PC-3 (cell line): ENCODE results near the gene TEX264. TPM values are rescaled to one million over a fixed set of nuclear protein-coding genes. Genes with fewer than 3 reads are reported as not detected.

Experiments used
- ATAC-seq: fragments of 200-7000 bp; cut with Tn5 transposase; 2 replicates; pipeline ENCODE4 v1.9.1; 2020; ENCODE audit warnings: mild to moderate bottlenecking, moderate library complexity
- BruUV-seq: library from RNA; stranded (reverse); fragments of 400-500 nt; replicated peaks from 2 replicates; lab custom pipeline; 2021; lab: Mats Ljungman, UMichigan
- CTCF ChIA-PET: fragments of 300-600 bp; sonication (Branson Sonifier 250); formaldehyde crosslinking; loops from one replicate; lab custom pipeline; 2022; ENCODE audit warnings: antibody characterized with exemption; lab: Charles Lee
- POLR2A ChIA-PET: fragments of 300-600 bp; sonication (Branson Sonifier 250); formaldehyde crosslinking; loops from one replicate; lab custom pipeline; 2022; ENCODE audit warnings: antibody characterized with exemption; ENCODE audit not compliant: unreplicated experiment; lab: Charles Lee
- DNase-seq: peaks from one replicate; pipeline ENCODE4 v3.0.0-alpha.2; 2015
- H2AFZ ChIP-seq: fragments of 300-600 bp; sonication (generic); 2 replicates; pipeline ENCODE4 v1.6.0; 2016; ENCODE audit warnings: antibody characterized with exemption, low read length
- H3F3A ChIP-seq: fragments of 300-600 bp; sonication (generic); one replicate; pipeline ENCODE4 v1.6.0; 2017; ENCODE audit warnings: antibody characterized with exemption, low read length, control low read depth, mild to moderate bottlenecking; ENCODE audit not compliant: unreplicated experiment
- H3K27ac ChIP-seq: fragments of 300-600 bp; sonication (generic); 2 replicates; pipeline ENCODE4 v1.5.1; 2016; ENCODE audit warnings: mild to moderate bottlenecking, low read length
- H3K27me3 ChIP-seq: fragments of 300-600 bp; sonication (generic); 2 replicates; pipeline ENCODE4 v1.6.1; 2016; ENCODE audit warnings: low read length, mixed read lengths
- H3K36me3 ChIP-seq: fragments of 300-600 bp; sonication (generic); 2 replicates; pipeline ENCODE4 v1.6.1; 2016; ENCODE audit warnings: low read depth, mixed run types, low read length, mixed read lengths
- H3K4me1 ChIP-seq: fragments of 300-600 bp; sonication (generic); 2 replicates; pipeline ENCODE4 v1.5.1; 2016; ENCODE audit warnings: low read length; ENCODE audit not compliant: insufficient read depth
- H3K4me2 ChIP-seq: fragments of 300-600 bp; sonication (generic); 2 replicates; pipeline ENCODE4 v1.6.0; 2016; ENCODE audit warnings: low read length
- H3K4me3 ChIP-seq: fragments of 300-600 bp; sonication (generic); 2 replicates; pipeline ENCODE4 v1.5.1; 2016; ENCODE audit warnings: mild to moderate bottlenecking, low read length, mixed read lengths
- H3K79me2 ChIP-seq: fragments of 300-600 bp; sonication (generic); 2 replicates; pipeline ENCODE4 v1.6.1; 2017; ENCODE audit warnings: low read length, mixed read lengths
- H3K9ac ChIP-seq: fragments of 300-600 bp; sonication (generic); 2 replicates; pipeline ENCODE4 v1.6.0; 2016; ENCODE audit warnings: mild to moderate bottlenecking, low read length
- H3K9me2 ChIP-seq: fragments of 300-600 bp; sonication (generic); replicated peaks from 2 replicates; pipeline ENCODE4 v1.6.1; 2016; ENCODE audit warnings: mixed run types, low read length, mixed read lengths
- H3K9me3 ChIP-seq: fragments of 300-600 bp; sonication (generic); 2 replicates; pipeline ENCODE4 v1.6.1; 2016; ENCODE audit warnings: low read length, mixed read lengths
- H4K20me1 ChIP-seq: fragments of 300-600 bp; sonication (generic); 2 replicates; pipeline ENCODE4 v1.6.1; 2016; ENCODE audit warnings: low read length, mixed read lengths
- EZH2 ChIP-seq: fragments of 300-600 bp; sonication (generic); IDR thresholded peaks from one replicate; pipeline ENCODE4 v1.6.1; 2017; ENCODE audit warnings: antibody characterized with exemption, mild to moderate bottlenecking, low read length; ENCODE audit not compliant: unreplicated experiment
- EZH2phosphoT487 ChIP-seq: fragments of 300-600 bp; sonication (generic); IDR thresholded peaks from 2 replicates; pipeline ENCODE4 v1.6.1; 2018; ENCODE audit warnings: mild to moderate bottlenecking, antibody characterized with exemption, low read length, borderline replicate concordance
- intact Hi-C: fragments of 100-400 bp; cut with micrococcal nuclease; formaldehyde crosslinking; loops from 2 replicates; pipeline ENCODE4 v1.9.0; 2023
- total RNA-seq: library from RNA; depleted of rRNA; stranded (reverse); fragments of >200 nt; gene quantifications from 2 replicates; pipeline ENCODE4 v1.2.3, GENCODE V29; 2014
- TF ChIP-seq, protein P1 (sequence below): fragments of 300-600 bp; sonication (generic); conservative IDR thresholded peaks from 2 replicates; pipeline ENCODE4 v1.5.1; 2017; ENCODE audit warnings: antibody characterized with exemption, low read depth, mild to moderate bottlenecking, low read length

Gene TEX264
- total RNA-seq, 1 experiment from 2014 or later: 85.5 TPM

DNA sequence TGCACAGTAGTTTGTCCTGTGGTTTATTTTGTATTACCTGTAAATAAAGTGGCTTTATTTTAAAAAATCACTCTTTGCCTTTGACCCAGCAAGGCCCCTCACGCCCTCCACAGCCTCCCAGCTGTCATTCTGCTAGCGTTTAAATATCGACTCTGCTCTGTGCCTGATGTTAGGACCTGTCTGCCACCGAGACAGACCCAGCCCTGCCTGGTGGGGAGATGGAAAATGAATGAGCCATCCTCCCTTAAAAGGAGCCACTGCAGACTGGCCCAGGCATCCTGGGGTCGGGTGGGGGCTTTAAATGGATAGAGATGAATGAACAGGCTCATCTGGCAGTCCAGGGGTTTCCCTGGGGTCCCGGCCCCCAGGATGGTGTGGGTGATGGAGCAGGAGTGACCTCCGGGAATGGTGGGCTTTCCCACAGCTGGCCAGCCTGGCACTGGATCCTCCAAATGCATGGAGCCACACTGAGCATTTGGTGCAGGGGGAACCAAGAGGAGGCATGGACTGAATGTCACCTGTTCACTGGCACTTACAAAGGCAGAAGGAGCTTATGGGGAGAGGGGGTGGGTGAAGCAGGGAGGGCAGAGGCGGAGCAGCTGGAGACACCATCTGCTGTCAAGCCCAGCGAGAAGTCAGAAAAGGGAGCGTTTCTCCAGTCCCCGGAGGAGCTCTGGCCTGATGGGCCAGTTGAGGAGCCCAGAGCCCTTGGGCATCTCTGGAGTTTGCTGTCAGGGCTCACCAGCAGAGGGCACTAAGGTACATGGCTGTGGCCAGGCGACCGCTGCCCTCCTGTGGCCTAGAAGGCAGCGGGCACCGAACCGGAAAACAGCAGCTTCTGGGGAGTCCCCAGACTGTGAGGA is 47.7 kb downstream of the TEX264 start:
- CTCF ChIA-PET: interaction anchor here (0.5 to 1.3 kb wide), 4 partner anchors 69 to 219 kb away, joined by 3 to 14 read pairs (median 6); partner anchors contain the start of gene DCAF1
- H3K4me2 ChIP-seq: no peak overlapping the region
- H2AFZ ChIP-seq: no peak overlapping the region
- no peaks in the 10 kb centered on the region for H3K9me2 ChIP-seq
- no peak overlapping the region for H3K4me3 ChIP-seq
- no peak overlapping the region for H3K27ac ChIP-seq
- no peaks in the 10 kb centered on the region for H3F3A ChIP-seq
- POLR2A ChIA-PET: no interaction called here
- no peaks in the 10 kb centered on the region for H3K9me3 ChIP-seq
- H3K36me3 ChIP-seq: no peaks in the 10 kb centered on the region; the same call in 1 of the 2 replicates
- BruUV-seq: no TSS peak
- DNase-seq (peak; percentile 80), ATAC-seq (peak; percentile 81)
- H4K20me1 ChIP-seq: no peaks in the 10 kb centered on the region
- TF ChIP-seq EZH2 (no peak), EZH2phosphoT487 (no peak)
- TF ChIP-seq, protein P1, sequence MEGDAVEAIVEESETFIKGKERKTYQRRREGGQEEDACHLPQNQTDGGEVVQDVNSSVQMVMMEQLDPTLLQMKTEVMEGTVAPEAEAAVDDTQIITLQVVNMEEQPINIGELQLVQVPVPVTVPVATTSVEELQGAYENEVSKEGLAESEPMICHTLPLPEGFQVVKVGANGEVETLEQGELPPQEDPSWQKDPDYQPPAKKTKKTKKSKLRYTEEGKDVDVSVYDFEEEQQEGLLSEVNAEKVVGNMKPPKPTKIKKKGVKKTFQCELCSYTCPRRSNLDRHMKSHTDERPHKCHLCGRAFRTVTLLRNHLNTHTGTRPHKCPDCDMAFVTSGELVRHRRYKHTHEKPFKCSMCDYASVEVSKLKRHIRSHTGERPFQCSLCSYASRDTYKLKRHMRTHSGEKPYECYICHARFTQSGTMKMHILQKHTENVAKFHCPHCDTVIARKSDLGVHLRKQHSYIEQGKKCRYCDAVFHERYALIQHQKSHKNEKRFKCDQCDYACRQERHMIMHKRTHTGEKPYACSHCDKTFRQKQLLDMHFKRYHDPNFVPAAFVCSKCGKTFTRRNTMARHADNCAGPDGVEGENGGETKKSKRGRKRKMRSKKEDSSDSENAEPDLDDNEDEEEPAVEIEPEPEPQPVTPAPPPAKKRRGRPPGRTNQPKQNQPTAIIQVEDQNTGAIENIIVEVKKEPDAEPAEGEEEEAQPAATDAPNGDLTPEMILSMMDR: peak; percentile 96
- no peaks in the 10 kb centered on the region for H3K27me3 ChIP-seq
- no peak overlapping the region for H3K9ac ChIP-seq
- no peaks in the 10 kb centered on the region for H3K79me2 ChIP-seq
- intact Hi-C loops: loop anchor here (1.0 kb wide), 1 partner anchor 82 kb away; no protein-coding TSS in a partner anchor
- H3K4me1 ChIP-seq: no peaks in the 10 kb centered on the region

DNA sequence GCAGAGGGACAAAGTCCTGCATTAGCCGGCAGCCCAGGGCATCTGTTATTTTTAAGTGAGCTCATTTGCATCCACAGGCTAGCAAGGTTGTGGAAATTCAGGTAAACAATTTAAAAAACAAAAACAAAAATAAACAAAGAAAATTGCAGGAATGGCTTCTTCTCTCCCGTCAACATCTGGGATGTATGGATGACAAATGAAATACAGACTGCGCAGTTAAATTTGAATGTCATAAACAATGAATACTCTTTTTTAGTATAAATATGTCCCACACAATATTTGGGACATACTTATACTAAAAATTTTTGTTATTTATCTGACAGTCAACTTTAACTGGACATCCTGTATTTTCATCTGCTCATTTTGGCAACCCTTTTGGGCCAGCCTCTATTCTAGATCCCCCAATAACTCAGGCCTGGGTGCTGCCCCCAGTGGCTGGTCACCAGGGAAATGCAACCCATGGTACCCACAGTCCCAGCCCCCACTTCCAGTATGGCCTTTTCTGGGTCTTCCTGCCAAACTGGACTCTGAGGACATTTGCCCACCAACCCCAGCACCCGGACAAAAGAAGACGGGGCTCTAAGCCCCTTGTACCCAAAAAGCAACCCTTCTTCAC is 48.5 kb downstream of the TEX264 start:
- DNase-seq (no peak), ATAC-seq (no peak)
- Histone ChIP-seq H3K4me3 (no peak overlapping the region), H3K4me1 (no peaks in the 10 kb centered on the region), H3K79me2 (no peaks in the 10 kb centered on the region), H3K4me2 (no peak overlapping the region), H4K20me1 (no peaks in the 10 kb centered on the region), H3K9ac (no peak overlapping the region), H3K27me3 (no peaks in the 10 kb centered on the region), H3K27ac (no peak overlapping the region), H3F3A (no peaks in the 10 kb centered on the region), H3K36me3 (no peaks in the 10 kb centered on the region; the same call in 1 of the 2 replicates), H3K9me2 (no peaks in the 10 kb centered on the region), H2AFZ (no peak overlapping the region), H3K9me3 (no peaks in the 10 kb centered on the region)
- no TSS peak for BruUV-seq
- TF ChIP-seq, protein P1: peak; percentile 41; the same call in 1 of the 2 replicates
- TF ChIP-seq EZH2phosphoT487: no peak
- CTCF ChIA-PET: interaction anchor here (0.5 to 1.3 kb wide), 5 partner anchors 30 to 219 kb away, joined by 3 to 14 read pairs (median 7); partner anchors contain the start of gene DCAF1
- intact Hi-C loops: loop anchor here (1.0 kb wide), 1 partner anchor 81 kb away; no protein-coding TSS in a partner anchor
- POLR2A ChIA-PET: no interaction called here
